ENCODE measurements around the gene TAOK2.

GRCh38 chr16:30006659-30007377 is 33.1 kb downstream of the TAOK2 start:
- TF ChIP-seq CTCF (IDR thresholded peaks at IDR 0.05) = no peak
- no peak for TF ChIP-seq POLR2A (IDR thresholded peaks at IDR 0.05)

Measured in Peyer's patch (tissue), 4 donors.